Thymus (tissue), 11 donors: Measurements from ENCODE around the gene PHC2. TPM values are rescaled to one million over a fixed set of nuclear protein-coding genes. Genes with fewer than 3 reads are reported as not detected.

Source experiments
- DNase-seq, 9 donors: peaks; one replicate each; pipeline ENCODE4 v3.0.0-alpha.2; 2013; ENCODE audit warnings: low spot score in 9 of 9, low read depth in 6 of 9, missing footprints in 1 of 9
- H3K27ac ChIP-seq, 2 donors: one replicate each; pipeline ENCODE4 v1.5.1; 2013; ENCODE audit warnings: control low read depth in 1 of 2, low read depth in 1 of 2, low read length in 1 of 2, mild to moderate bottlenecking in 1 of 2, moderate library complexity in 1 of 2
- H3K27me3 ChIP-seq, 2 donors: one replicate each; pipeline ENCODE4 v1.5.1; 2013; ENCODE audit warnings: low read length in 1 of 2; ENCODE audit not compliant: control insufficient read depth in 2 of 2, insufficient read depth in 1 of 2
- H3K36me3 ChIP-seq, 2 donors: one replicate each; pipeline ENCODE4 v1.5.1; 2013; ENCODE audit warnings: low read length in 1 of 2, mild to moderate bottlenecking in 1 of 2, moderate library complexity in 1 of 2; ENCODE audit not compliant: control insufficient read depth in 2 of 2, insufficient read depth in 2 of 2
- H3K4me1 ChIP-seq, 2 donors: one replicate each; pipeline ENCODE4 v1.5.1; 2013; ENCODE audit warnings: low read length in 2 of 2; ENCODE audit not compliant: control insufficient read depth in 2 of 2, insufficient read depth in 2 of 2
- H3K4me3 ChIP-seq, 2 donors: one replicate each; pipeline ENCODE4 v1.5.1; 2013; ENCODE audit warnings: low read length in 2 of 2, control low read depth in 1 of 2, mild to moderate bottlenecking in 1 of 2
- H3K9me3 ChIP-seq, 2 donors: one replicate each; pipeline ENCODE4 v1.5.1; 2013; ENCODE audit warnings: low read length in 1 of 2, mild to moderate bottlenecking in 1 of 2; ENCODE audit not compliant: control insufficient read depth in 2 of 2, insufficient read depth in 1 of 2
- WGBS: extraction: QIAGEN DNeasy Blood & Tissue Kit; methylation state at CpG from one replicate; pipeline ENCODE4 v1.1.7; 2013; 5-methylcytosine and 5-hydroxymethylcytosine counted together
- polyA plus RNA-seq: library from polyadenylated mRNA; stranded (reverse); fragments of 200-250 nt; gene quantifications from one replicate; pipeline ENCODE4 v1.2.3, GENCODE V29; 2013
- total RNA-seq: library from RNA; stranded (reverse); fragments of 120-200 nt; gene quantifications from one replicate; pipeline ENCODE4 v1.2.4, GENCODE V29; 2013
- donor health status: healthy.

PHC2 gene
- total and polyA plus RNA-seq, 2 donors, result 35.0 to 79.0 TPM

DNA sequence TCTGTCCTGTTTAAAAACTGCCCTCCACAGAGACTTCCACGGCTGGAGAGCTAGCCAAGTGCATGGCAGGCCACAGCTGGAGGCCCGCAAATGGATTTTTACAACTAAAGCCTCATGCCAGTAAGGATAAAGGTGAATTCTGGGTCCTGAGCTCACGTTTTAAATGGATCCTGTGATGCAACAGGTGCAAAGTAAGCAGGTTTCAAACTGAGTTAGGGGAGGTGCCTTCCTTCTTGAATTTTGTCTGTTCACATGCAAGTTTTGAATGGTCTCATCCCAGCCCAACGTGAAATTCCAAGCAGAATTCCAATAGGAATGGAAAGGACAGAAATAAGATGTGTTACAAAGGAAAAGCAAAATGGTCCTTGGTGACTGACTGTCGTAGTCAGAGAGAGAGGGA, 73.8 kb downstream of the PHC2 start:
- WGBS, result 95% methylated on average over 5 of the region's 5 CpGs
- no peaks in the 10 kb centered on the region for H3K27me3 ChIP-seq

DNA sequence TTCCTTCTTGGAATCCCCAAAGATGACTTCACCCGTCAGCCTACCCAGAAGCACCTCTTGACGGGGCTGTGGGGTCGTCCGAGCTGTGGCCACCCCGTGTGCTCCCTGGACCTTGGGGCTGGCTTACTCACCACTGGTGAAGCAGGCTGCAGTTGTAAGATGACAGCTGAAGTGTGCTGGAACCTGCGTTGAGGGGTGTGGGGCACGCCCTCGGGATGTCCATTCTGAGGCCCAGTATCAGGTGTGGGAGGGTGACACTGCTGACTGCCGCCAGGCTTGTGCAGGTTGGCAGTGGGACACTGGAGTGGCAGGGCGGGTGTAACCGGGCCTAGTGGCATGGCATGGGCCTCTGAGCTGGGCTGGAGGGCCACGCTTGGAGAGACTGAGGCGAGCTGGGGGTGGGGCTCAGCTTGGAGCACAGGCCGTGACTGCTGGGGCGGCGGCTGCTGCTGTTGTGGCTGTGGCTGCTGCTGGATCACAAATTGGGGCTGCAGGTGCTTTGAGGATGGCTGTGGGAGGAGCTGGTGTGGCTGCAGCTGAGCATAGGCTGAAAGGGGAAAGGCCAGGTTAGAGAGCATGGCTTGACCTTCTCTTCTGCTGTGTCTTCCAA, 76.1 kb downstream of the PHC2 start:
- Histone ChIP-seq H3K36me3 (no peaks in the 10 kb centered on the region), H3K4me3 (no peak overlapping the region), H3K27me3 (no peaks in the 10 kb centered on the region), H3K27ac (peak overlapping the region in 1 of 2 donors; percentile 37), H3K4me1 (peaks cover 18 to 33% of the 10 kb centered on the region in 2 donors), H3K9me3 (no peaks in the 10 kb centered on the region)
- 79% methylated on average over 16 of the region's 16 CpGs for WGBS
- DNase-seq, result peak in 3 of 9 donors; percentile 50 to 70 (median 52)

More for the DNA sequence above, 73.8 kb downstream of the PHC2 start:
- Histone ChIP-seq H3K4me1 (peaks cover 14 to 34% of the 10 kb centered on the region in 2 donors), H3K4me3 (no peak overlapping the region), H3K27ac (no peak overlapping the region), H3K36me3 (no peaks in the 10 kb centered on the region), H3K9me3 (no peaks in the 10 kb centered on the region)
- no peak for DNase-seq

DNA sequence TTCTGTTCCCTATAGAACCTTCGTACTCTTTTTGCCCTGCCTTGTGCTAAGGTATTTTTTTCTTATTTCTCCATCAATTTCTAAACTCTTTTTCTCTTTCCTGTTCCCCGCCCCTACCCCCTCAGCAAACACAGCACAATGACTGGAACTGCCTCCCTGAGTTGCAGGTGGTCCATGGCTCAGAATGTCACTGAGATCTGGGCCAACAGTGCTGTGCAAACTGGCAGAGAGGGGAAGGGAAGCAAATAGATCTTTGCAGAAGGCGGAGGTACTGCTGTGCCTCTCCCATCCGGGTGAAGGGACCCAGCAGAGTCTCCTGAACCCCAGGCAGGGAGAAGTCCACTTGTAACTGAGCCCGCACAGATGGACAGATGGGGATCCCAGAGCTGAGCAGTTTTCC, 77.4 kb downstream of the PHC2 start:
- H3K9me3 ChIP-seq, result no peaks in the 10 kb centered on the region
- H3K27ac ChIP-seq, result peak overlapping the region in 1 of 2 donors; percentile 81
- H3K27me3 ChIP-seq, result no peaks in the 10 kb centered on the region
- no peaks in the 10 kb centered on the region for H3K36me3 ChIP-seq
- 95% methylated on average over 5 of the region's 5 CpGs for WGBS
- H3K4me1 ChIP-seq, result peaks cover 19 to 34% of the 10 kb centered on the region in 2 donors
- H3K4me3 ChIP-seq, result no peak overlapping the region
- DNase-seq, result peak in 1 of 9 donors; percentile 57

DNA sequence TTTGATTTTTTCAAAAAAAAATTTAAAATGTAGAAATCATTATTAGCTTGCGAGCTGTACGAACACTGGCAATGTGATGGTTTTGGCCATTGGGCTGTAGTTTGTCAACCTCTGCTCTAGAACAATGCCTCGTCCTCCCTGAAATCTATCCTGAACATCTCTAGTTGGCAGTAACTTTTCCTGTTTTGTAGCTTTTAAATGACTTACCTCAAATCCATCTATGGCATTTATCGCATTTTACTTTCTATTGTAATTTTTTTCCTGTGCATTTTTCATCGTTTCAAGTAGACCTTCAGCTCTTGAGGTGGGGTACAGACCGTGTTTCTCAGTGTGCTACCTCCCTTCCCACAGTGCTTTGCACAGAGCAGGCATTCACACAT, 79.6 kb downstream of the PHC2 start:
- no peak overlapping the region for H3K4me3 ChIP-seq
- 98% methylated on average over 6 of the region's 6 CpGs for WGBS

DNA sequence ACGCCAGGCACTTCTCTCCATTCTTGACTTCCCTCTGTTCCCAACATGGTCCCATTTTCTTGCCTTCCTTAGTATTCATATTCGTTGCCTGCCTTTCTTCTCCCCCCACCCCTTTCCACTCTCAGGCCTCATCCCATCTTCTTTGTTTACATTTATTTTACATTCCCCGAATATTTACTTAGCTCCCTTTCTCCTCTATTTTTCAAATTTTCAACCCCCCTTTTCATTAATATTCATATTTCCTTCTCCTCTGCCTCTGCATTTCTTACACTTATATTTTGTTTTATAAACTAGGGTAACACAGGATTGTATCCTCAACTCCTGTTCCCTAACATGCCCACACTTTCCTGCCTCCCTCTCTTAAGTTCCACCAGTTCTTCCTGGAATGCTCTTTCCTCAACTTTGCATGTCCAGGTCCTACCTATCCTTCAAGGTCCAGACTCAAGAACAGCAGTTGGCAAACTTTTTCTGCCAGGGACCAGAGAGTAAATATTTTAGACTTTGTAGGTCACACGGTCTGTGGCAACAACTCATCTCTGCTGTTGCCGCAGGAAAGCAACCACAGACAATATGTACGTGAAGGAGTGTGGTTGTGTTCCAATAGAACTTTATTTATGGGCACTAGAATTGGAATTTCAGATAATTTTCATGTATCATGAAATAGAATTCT, 80.1 kb downstream of the PHC2 start:
- Histone ChIP-seq H3K4me1 (peaks cover 43 to 51% of the 10 kb centered on the region in 2 donors), H3K27ac (peak overlapping the region in 1 of 2 donors; percentile 84), H3K9me3 (no peaks in the 10 kb centered on the region), H3K27me3 (no peaks in the 10 kb centered on the region), H3K36me3 (no peaks in the 10 kb centered on the region), H3K4me3 (peak overlapping the region; percentile 83 to 88)
- DNase-seq, result no peak
- WGBS, result 36% methylated on average over 6 of the region's 6 CpGs

More for the DNA sequence above, 79.6 kb downstream of the PHC2 start:
- no peak overlapping the region for H3K27ac ChIP-seq
- no peaks in the 10 kb centered on the region for H3K9me3 ChIP-seq
- H3K4me1 ChIP-seq, result peaks cover 40 to 51% of the 10 kb centered on the region in 2 donors
- H3K27me3 ChIP-seq, result no peaks in the 10 kb centered on the region
- no peak for DNase-seq
- H3K36me3 ChIP-seq, result no peaks in the 10 kb centered on the region

DNA sequence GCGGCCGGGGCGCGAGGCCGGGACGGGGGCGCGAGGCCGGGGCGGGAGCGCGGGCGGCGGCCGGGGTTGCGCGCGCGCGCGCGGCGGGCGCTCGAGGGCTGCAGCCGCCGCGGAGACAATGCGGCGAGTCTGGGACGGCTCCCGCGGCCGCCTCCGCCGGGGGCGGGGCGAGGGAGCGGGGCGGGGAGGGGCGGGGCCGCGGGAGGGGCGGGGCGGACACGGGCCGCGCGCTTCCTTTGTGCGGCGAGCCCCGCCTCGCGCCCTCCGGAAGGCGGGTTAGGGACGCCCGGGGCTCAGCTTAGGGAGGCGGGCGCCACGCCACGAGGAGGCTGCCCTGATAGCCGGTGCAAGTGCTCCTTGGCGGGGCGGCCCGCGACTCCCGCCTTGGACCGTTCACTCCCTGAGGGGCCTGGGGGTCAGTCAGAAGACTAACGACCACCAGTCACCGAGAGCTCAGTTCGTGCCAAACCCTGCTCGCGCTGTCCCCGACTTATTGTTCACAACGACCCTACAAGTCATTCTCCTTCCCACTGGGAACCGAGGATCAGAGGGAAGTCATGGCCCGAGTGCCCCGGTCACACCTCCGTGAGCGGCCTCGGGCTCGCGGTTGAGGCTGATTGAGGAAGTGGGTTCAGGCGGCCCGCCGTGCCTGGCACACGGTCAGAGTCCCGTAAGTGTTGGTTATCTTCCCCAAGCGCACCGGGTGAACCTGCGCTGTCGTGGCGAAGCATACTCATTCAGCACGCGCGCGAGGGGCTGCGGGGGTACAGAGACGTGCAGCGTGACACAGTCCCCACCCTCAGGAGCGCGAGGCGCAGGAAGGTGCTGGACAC, 80.9 kb downstream of the PHC2 start:
- DNase-seq, result peak in 6 of 9 donors; percentile 67 to 89 (median 76)
- peaks cover 36 to 44% of the 10 kb centered on the region in 2 donors for H3K4me1 ChIP-seq
- H3K9me3 ChIP-seq, result no peaks in the 10 kb centered on the region
- no peaks in the 10 kb centered on the region for H3K36me3 ChIP-seq
- WGBS, result under 1% methylated on average over 102 of the region's 104 CpGs
- H3K27me3 ChIP-seq, result no peaks in the 10 kb centered on the region
- peak overlapping the region; percentile 84 to 87 for H3K27ac ChIP-seq
- peak overlapping the region; percentile 83 to 88 for H3K4me3 ChIP-seq

DNA sequence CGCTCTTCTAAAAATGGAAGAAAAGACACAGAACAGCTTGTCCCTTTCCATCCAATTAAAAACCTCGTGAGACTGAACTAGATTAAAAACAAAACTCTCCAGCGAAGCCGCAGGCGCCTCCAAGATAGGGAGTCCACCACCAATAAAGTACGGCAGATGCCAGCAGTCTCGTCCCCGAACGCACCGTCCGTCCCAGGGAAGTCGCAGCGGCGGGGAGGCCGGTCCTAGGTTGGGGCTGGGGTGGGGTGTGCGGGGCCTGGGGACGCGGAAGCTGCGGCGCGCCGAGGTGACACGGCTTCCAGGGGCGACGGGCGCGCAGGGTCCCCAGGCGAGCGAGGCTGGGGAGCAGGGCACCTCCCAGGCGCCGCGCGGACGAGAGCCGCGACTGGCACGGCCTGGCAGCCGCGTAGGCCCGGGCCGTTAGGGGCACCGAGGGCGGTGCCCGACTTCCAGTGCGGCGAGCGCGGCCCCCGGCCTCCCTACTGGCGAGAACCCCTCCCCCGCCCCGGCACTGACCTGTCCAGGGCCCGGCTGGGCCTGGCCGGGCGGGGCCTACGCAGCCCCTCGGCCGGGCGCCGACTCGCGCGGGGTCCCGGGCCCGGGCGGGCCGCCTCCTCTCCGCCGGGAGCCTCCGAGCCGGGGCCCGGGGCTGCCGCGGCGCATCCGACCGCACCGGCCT, 81.7 kb downstream of the PHC2 start:
- H3K36me3 ChIP-seq, result no peaks in the 10 kb centered on the region
- no peaks in the 10 kb centered on the region for H3K9me3 ChIP-seq
- DNase-seq, result peak in 2 of 9 donors; percentile 44 to 66
- WGBS, result under 1% methylated on average over 78 of the region's 78 CpGs
- H3K27me3 ChIP-seq, result no peaks in the 10 kb centered on the region
- H3K4me3 ChIP-seq, result peak overlapping the region; percentile 65 to 88
- H3K27ac ChIP-seq, result peak overlapping the region; percentile 40 to 87
- H3K4me1 ChIP-seq, result peaks cover 29 to 37% of the 10 kb centered on the region in 2 donors

DNA sequence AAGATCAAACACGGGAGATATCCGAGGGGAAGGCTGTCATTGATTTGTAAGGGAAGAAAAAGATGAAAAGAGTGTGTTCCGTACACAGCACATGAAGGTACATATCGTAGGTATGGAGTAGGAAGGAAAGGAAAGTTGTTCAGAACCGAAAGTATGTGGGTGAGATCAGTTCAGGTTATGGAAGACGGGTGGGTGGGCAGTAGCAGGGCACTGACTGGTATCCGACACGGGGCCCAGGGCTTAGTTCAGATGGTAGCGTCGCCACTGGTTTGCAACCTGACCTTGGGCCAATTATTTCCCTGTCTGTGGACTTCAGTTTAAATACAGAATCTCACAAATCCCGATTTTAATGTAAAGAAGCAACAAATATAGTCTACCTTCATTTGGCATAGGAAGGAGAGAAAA, 82.2 kb downstream of the PHC2 start:
- Histone ChIP-seq H3K27me3 (no peaks in the 10 kb centered on the region), H3K4me3 (peak overlapping the region; percentile 65 to 88), H3K36me3 (peaks cover under 1% of the 10 kb centered on the region in 2 donors), H3K4me1 (peaks cover 28 to 32% of the 10 kb centered on the region in 2 donors), H3K27ac (peak overlapping the region; percentile 40 to 71), H3K9me3 (no peaks in the 10 kb centered on the region)
- peak in 1 of 9 donors; percentile 51 for DNase-seq
- 3% methylated on average over 11 of the region's 11 CpGs for WGBS
